ENCODE measurements around the gene KRTAP5-11.
"Not testable (repeated sequence)": the region's sequence is repeated elsewhere in the genome, so short reads cannot be mapped to it uniquely, and the experiment has no call there.

- not testable (repeated sequence) for TF ChIP-seq EZH2phosphoT487 (IDR thresholded peaks at IDR 0.05; ENCODE audit: insufficient read depth, low read depth); EZH2 (IDR thresholded peaks at IDR 0.05; ENCODE audit: insufficient read depth, poor library complexity, severe bottlenecking)
These were observed 5.6 kb upstream of the KRTAP5-11 start for GRCh38 chr11:71588314-71588713.

Measured in GM23248 (cell line).